ENCODE measurements around the gene IFT172.

Gene IFT172

DNA sequence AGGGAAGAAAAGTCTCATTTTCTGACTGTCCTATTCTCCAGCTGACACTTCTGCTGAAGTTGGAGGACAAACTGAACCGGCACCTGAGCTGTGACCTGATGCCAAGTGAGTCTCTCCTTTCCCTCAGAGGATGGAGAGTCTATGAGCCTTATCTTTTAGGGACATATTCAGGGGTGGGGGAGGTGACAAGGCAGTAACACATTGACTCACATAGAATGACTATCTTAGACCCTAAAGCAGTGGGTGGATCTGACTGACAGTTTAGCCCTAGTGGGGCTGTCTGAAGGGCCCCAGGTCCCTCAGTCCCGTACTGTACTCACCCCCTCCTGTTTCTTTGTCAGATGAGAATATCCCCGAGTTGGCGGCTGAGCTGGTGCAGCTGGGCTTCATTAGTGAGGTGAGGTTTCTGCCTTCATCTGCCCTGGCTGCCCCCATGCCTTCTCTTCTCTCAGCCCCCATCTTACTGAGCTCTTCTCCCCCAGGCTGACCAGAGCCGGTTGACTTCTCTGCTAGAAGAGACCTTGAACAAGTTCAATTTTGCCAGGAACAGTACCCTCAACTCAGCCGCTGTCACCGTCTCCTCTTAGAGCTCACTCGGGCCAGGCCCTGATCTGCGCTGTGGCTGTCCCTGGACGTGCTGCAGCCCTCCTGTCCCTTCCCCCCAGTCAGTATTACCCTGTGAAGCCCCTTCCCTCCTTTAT lies 48.2 kb downstream of the IFT172 start:
- peak overlapping the region; percentile 65 for H3K4me3 Mint-ChIP-seq
- peaks cover 27% of the 10 kb centered on the region for H3K4me1 Mint-ChIP-seq
- H3K36me3 Mint-ChIP-seq (ENCODE audit: low read depth): peaks cover 63% of the 10 kb centered on the region
- TF ChIP-seq, protein P1, sequence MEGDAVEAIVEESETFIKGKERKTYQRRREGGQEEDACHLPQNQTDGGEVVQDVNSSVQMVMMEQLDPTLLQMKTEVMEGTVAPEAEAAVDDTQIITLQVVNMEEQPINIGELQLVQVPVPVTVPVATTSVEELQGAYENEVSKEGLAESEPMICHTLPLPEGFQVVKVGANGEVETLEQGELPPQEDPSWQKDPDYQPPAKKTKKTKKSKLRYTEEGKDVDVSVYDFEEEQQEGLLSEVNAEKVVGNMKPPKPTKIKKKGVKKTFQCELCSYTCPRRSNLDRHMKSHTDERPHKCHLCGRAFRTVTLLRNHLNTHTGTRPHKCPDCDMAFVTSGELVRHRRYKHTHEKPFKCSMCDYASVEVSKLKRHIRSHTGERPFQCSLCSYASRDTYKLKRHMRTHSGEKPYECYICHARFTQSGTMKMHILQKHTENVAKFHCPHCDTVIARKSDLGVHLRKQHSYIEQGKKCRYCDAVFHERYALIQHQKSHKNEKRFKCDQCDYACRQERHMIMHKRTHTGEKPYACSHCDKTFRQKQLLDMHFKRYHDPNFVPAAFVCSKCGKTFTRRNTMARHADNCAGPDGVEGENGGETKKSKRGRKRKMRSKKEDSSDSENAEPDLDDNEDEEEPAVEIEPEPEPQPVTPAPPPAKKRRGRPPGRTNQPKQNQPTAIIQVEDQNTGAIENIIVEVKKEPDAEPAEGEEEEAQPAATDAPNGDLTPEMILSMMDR (IDR thresholded peaks at IDR 0.05): no peak
- H3K9me3 Mint-ChIP-seq: no peaks in the 10 kb centered on the region
- DNase-seq: no peak
- H3K27me3 Mint-ChIP-seq (ENCODE audit: low read depth, poor library complexity): no peaks in the 10 kb centered on the region
- peak overlapping the region; percentile 39 for H3K27ac Mint-ChIP-seq

DNA sequence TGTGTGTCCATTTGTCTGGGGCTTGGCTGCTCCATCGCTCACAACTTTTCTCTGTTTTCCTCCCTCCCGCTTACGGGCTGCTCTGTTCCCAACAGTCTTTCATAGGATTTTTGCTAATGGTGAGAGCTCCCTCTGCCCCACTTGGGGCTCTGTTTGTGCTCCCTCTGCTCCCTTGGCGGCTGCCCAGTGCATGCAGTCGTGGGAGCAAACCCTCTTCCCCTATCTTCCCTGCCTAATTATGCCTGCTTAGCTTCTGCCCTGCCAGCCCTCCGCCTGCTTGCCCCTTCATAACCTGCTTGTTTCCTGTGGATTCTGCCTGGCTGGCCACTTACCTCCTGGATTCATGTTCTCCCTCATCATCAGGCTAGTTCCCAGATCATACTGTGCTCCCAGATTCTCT lies 53.9 kb downstream of the IFT172 start:
- peaks cover 14% of the 10 kb centered on the region for H3K4me1 Mint-ChIP-seq
- TF ChIP-seq, protein P1 (IDR thresholded peaks at IDR 0.05): no peak
- no peak overlapping the region for H3K27ac Mint-ChIP-seq
- no peak overlapping the region for H3K4me3 Mint-ChIP-seq
- no peak for DNase-seq
- no peaks in the 10 kb centered on the region for H3K9me3 Mint-ChIP-seq
- H3K36me3 Mint-ChIP-seq (ENCODE audit: low read depth): peaks cover 69% of the 10 kb centered on the region
- no peaks in the 10 kb centered on the region for H3K27me3 Mint-ChIP-seq (ENCODE audit: low read depth, poor library complexity)

GRCh38 chr2:27431395-27431794 lies 58.1 kb downstream of the IFT172 start:
- H3K27me3 Mint-ChIP-seq (ENCODE audit: low read depth, poor library complexity): no peaks in the 10 kb centered on the region
- no peaks in the 10 kb centered on the region for H3K9me3 Mint-ChIP-seq
- peak overlapping the region; percentile 57 for H3K4me3 Mint-ChIP-seq
- TF ChIP-seq, protein P1 (IDR thresholded peaks at IDR 0.05): no peak
- peak overlapping the region; percentile 90 for H3K27ac Mint-ChIP-seq
- peaks cover 31% of the 10 kb centered on the region for H3K4me1 Mint-ChIP-seq
- H3K36me3 Mint-ChIP-seq (ENCODE audit: low read depth): peaks cover 35% of the 10 kb centered on the region
- DNase-seq: no peak

DNA sequence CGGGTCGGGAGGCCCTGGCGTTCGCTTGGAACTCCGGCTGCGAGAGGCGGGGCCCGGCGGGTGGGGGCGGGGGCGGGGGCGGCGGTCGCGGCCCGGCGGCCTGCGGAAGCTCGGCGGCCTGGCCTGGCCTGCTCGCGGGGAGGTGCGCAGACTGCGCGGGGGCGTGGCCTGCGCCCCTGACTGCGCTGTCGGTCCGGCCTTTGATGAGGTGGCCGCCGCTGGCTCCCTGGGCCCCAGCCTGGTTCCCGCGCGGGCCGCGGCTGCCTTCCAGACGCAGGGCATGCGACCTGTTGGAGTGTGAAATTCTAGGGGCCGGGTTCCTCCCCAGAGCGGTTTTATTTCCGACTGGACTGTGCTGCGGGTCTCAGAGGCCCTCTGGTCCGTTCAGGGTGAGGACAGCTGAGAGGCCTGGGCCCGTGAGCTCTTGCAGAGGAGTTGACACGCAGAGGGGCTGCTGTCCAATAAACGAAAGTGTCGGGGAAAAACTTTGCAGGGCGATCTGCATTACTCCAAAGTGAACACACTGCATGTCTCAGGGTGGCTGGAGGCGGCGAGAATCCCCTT lies 60.5 kb downstream of the IFT172 start:
- Mint-ChIP-seq H3K27ac (peak overlapping the region; percentile 99), H3K36me3 (ENCODE audit: low read depth) (peaks cover 11% of the 10 kb centered on the region), H3K4me1 (peaks cover 31% of the 10 kb centered on the region), H3K9me3 (no peaks in the 10 kb centered on the region), H3K4me3 (peak overlapping the region; percentile 99), H3K27me3 (ENCODE audit: low read depth, poor library complexity) (peaks cover 3% of the 10 kb centered on the region)
- peak; percentile 89 for DNase-seq
- TF ChIP-seq, protein P1 (IDR thresholded peaks at IDR 0.05): no peak

DNA sequence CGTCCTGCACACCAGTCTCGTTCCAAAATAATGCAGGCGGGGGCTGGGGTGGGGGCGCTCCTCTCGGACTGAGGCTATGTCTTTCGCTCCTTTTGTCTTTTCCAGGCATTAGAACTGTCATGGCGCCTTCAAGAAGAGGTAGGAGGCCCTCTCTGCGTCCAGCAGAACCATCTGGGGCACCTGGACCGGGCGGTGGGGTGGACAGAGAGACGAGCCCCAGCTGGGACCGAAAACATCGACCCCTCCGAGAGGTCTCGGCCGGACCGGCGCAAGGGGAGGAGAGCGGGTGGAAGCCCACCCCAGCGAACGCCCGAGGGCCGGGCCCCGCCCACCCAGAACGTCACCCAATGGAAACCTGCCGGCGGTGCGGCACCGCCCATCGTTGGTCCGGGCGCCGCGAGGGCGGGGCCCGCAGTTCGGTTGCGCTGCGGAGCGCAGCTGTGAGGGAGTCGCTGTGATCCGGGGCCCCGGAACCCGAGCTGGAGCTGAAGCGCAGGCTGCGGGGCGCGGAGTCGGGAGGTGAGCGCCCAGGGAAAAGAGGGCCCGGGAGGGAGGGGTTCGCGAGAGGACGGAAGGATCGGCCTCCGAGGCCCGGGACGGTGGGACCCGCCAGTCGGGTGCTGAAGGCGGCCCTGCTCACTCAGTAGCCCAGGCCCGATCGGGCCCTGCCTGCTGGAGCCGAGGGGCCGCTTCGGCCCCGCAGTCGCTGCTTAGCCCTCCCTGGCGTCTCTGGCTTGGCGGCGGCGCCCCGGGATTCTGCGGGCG lies 61.1 kb downstream of the IFT172 start, which contains the start of gene NRBP1:
Gene NRBP1 (plus strand): TSS at position 419 of the 765 bp plus-strand sequence. CDS start 4,643 bp downstream, outside the sequence.
- peaks cover 9% of the 10 kb centered on the region for H3K27me3 Mint-ChIP-seq (ENCODE audit: low read depth, poor library complexity)
- no peaks in the 10 kb centered on the region for H3K9me3 Mint-ChIP-seq
- DNase-seq: peak; percentile 97
- TF ChIP-seq, protein P1 (IDR thresholded peaks at IDR 0.05): no peak
- peak within 1 kb of the TSS; percentile 99 for H3K27ac Mint-ChIP-seq
- peaks cover 5% of the 10 kb centered on the region for H3K36me3 Mint-ChIP-seq (ENCODE audit: low read depth)
- H3K4me3 Mint-ChIP-seq: peak within 1 kb of the TSS; percentile 99
- peaks cover 31% of the 10 kb centered on the region for H3K4me1 Mint-ChIP-seq

All from nephron progenitor cell (in vitro differentiated cells).